NCI-H187 treated with DMSO at 0.1 percent for 48 hours (cell line): ENCODE data around the gene USP13.
"Not testable (repeated sequence)": the region's sequence is repeated elsewhere in the genome, so short reads cannot be mapped to it uniquely, and the experiment has no call there.

Source experiments
- DNase-seq: peaks from one replicate; lab custom pipeline; 2025; lab: John Stamatoyannopoulos, UW

USP13 gene

GRCh38 chr3:179734497-179735281, 81.8 kb downstream of the USP13 start:
- DNase-seq = no peak

- no peak for DNase-seq
Observed at GRCh38 chr3:179735321-179735720, 82.5 kb downstream of the USP13 start.

GRCh38 chr3:179738998-179739397, 86.2 kb downstream of the USP13 start:
- DNase-seq = no peak

- DNase-seq = no peak
Observed at GRCh38 chr3:179739816-179740594, 87.2 kb downstream of the USP13 start.

GRCh38 chr3:179743913-179744312, 91.1 kb downstream of the USP13 start:
- no peak for DNase-seq

- no peak for DNase-seq
Observed at GRCh38 chr3:179744667-179745066, 91.8 kb downstream of the USP13 start.

GRCh38 chr3:179745079-179745478, 92.2 kb downstream of the USP13 start:
- DNase-seq = no peak

- DNase-seq = no peak
Observed at GRCh38 chr3:179745716-179746115, 92.9 kb downstream of the USP13 start.

- DNase-seq = no peak
Observed at GRCh38 chr3:179750720-179751328, 98.0 kb downstream of the USP13 start.

- DNase-seq = no peak
Observed at GRCh38 chr3:179760944-179761343, 108.1 kb downstream of the USP13 start.

- DNase-seq = no peak
Observed at GRCh38 chr3:179765396-179765795, 112.6 kb downstream of the USP13 start.

GRCh38 chr3:179766416-179767133, 113.7 kb downstream of the USP13 start:
- DNase-seq = no peak

GRCh38 chr3:179768080-179768479, 115.2 kb downstream of the USP13 start:
- no peak for DNase-seq

GRCh38 chr3:179769411-179770247, 116.8 kb downstream of the USP13 start:
- no peak for DNase-seq

GRCh38 chr3:179771797-179772196, 119.0 kb downstream of the USP13 start:
- DNase-seq = no peak

GRCh38 chr3:179772297-179772696, 119.5 kb downstream of the USP13 start:
- no peak for DNase-seq

GRCh38 chr3:179775416-179776122, 122.7 kb downstream of the USP13 start:
- DNase-seq = no peak

- DNase-seq = not testable (repeated sequence)
Observed at GRCh38 chr3:179782841-179783240, 130.0 kb downstream of the USP13 start.

- DNase-seq = no peak
Observed at GRCh38 chr3:179788996-179789395, 136.2 kb downstream of the USP13 start.

GRCh38 chr3:179791793-179792192, 139.0 kb downstream of the USP13 start:
- DNase-seq = no peak

GRCh38 chr3:179794355-179794754, 141.5 kb downstream of the USP13 start:
- no peak for DNase-seq
